ENCODE results near the gene QSOX1. TPM values are rescaled to one million over a fixed set of nuclear protein-coding genes. Genes with fewer than 3 reads are reported as not detected.

QSOX1 gene
- polyA plus RNA-seq, 1 donor, result 50.2 TPM

- DNase-seq, result no peak
Observed at GRCh38 chr1:180211156-180211859, 56.6 kb downstream of the QSOX1 start.

GRCh38 chr1:180211860-180212229 is 57.2 kb downstream of the QSOX1 start:
- no peak for DNase-seq

- DNase-seq, result no peak
Observed at GRCh38 chr1:180213401-180214170, 58.9 kb downstream of the QSOX1 start.

GRCh38 chr1:180215856-180216625 is 61.4 kb downstream of the QSOX1 start:
- DNase-seq, result no peak

- no peak for DNase-seq
Observed at GRCh38 chr1:180217006-180217405, 62.3 kb downstream of the QSOX1 start.

GRCh38 chr1:180218806-180219765 is 64.4 kb downstream of the QSOX1 start:
- DNase-seq, result no peak

- no peak for DNase-seq
Observed at GRCh38 chr1:180219776-180220175, 65.1 kb downstream of the QSOX1 start.

GRCh38 chr1:180221462-180221861 is 66.8 kb downstream of the QSOX1 start:
- DNase-seq, result no peak

GRCh38 chr1:180224902-180225301 is 70.2 kb downstream of the QSOX1 start:
- DNase-seq, result no peak

- DNase-seq, result no peak
Observed at GRCh38 chr1:180225403-180225802, 70.7 kb downstream of the QSOX1 start.

- no peak for DNase-seq
Observed at GRCh38 chr1:180227861-180228647, 73.4 kb downstream of the QSOX1 start.

- DNase-seq, result no peak
Observed at GRCh38 chr1:180228648-180229482, 74.2 kb downstream of the QSOX1 start.

- no peak for DNase-seq
Observed at GRCh38 chr1:180229483-180230415, 75.1 kb downstream of the QSOX1 start, which contains the start of gene LHX4. TSS of gene LHX4 (plus strand) at chr1:180230264. CDS start at chr1:180230530, 266 bp downstream.

- DNase-seq, result no peak
Observed at GRCh38 chr1:180230416-180230790, 75.7 kb downstream of the QSOX1 start.

GRCh38 chr1:180230791-180231505 is 76.3 kb downstream of the QSOX1 start:
- no peak for DNase-seq

- no peak for DNase-seq
Observed at GRCh38 chr1:180231506-180231921, 76.8 kb downstream of the QSOX1 start.

- no peak for DNase-seq
Observed at GRCh38 chr1:180231936-180232335, 77.3 kb downstream of the QSOX1 start.

- DNase-seq, result no peak
Observed at GRCh38 chr1:180232521-180233043, 77.9 kb downstream of the QSOX1 start.
